Measurements from ENCODE around the gene ARL3.
"Not testable (repeated sequence)": the region's sequence is repeated elsewhere in the genome, so short reads cannot be mapped to it uniquely, and the experiment has no call there.

ARL3 gene

DNA sequence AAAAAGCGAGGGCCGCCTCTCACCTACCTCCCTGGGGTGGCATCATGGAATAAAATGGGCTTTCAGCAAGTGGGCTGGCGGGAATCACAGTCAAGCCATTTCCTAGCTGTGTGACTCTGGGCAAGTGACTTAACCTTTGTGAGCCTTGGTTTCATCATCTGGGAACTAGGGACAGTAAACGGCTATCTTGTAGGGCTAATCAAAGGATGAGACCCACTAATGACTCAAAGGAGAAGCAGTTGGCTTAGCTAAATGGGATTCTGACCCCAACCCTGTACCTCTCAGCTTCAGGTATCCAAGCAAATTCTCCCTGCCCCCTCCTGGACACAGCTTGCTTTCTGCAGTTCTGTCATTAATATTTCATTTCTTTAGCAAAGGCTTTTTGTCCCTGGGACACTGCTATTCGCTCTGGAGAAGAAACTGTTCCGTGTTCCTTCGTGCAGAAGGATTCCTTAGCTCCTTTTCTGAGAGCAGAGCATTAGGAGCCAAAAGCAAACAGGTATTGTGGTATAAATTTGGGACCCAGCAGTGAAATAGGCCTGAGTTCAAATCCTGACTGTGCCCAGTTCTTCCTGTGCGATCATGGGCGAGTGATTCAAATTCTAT is 44.0 kb downstream of the ARL3 start:
- DNase-seq = no peak

DNA sequence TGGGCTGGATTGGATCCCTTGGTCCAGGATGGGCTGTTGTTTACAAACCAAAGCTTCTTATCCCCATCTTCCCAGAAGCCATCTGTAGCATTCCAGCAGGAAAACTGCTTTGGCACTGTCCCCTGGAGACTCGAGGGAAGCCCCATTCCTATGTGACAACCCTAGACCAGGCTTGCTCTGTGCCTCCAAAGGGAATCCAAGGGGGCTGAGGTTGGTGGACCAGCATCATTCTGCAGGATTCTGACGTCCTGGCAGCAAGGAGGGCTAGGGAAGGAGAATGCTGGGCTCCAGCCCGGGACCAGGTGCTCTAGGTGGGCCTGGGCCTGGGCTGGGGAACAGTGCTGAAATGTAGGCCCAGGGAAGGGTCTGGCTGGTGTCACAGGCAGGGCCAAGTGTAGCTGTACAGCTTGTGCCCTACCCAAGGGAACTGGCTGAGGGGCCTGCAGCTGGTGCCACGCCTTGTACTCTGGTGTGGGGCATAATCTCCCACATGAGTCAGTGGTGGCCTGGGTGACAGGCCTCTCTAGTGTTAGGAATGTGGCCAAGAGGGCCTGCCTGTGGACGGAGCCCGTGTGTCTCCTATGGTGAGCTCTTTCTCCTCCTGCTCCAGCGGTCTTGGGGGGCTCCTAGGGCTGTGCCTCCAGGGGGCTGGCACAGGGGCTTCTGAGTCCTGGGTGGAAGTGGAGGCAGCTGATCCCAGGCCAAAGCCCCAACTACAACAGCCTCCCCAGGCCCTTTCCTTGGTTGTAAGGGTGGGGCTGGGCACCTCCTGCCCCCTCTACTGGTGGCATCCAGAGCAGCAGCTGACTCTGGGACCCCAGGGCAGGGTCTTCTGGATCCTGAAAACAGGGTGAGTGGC is 44.8 kb downstream of the ARL3 start:
- no peak for DNase-seq

DNA sequence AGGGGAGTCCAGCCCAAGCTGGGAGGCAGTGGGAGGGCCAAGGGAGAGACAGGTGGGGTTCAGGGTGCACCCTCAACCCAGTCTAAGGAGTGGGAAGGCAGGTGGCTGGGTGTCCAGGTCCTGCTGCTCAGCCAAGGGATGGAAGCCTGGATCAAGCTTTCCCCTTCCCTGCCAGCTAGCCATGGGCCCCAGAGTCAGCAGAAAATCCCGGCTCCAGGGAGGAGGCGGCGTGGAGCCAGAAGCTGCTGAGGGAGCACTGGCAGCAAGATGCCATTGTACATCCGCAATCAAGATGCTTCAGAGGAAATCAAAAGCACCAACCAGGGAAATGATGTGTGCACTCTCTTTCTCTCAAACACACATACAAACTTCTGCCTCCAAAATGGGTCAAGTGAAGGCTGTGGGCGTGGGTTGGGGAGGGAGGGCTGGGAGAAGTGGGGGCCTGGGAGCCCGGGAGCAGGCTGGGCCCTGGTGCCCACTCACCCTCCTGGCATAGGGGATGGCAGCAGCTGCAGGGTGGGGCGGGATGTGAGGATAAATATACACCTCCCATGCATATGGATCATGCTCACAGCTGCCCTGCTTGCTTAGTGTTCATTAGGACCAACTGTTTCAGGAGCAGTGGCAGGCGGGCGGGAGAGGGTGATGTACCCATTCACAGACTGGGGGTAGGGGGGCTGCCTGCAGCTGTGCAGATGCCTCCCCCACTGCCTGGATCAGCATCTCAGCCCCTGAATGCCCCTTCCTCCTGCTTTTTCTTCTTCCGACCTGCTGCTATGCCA is 45.7 kb downstream of the ARL3 start:
- no peak for DNase-seq

DNA sequence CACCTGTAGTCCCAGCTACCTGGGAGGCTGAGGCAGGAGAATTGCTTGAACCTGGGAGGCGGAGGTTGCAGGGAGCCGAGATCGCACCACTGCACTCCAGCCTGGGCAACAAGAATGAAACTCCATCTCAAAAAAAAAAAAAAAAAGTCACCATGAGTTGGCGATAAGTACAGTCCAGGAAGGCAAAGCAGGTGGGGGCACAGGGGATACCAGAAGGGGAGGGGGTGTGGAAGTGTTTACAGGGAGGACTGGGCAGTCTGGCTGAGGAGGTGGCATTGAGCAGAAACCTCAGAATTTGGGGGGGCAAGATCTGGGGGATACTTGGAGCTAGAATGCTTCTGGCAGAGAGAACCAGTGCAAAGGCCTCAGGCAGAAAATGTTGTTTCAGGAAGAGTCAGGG is 46.8 kb downstream of the ARL3 start:
- not testable (repeated sequence) for DNase-seq

DNA sequence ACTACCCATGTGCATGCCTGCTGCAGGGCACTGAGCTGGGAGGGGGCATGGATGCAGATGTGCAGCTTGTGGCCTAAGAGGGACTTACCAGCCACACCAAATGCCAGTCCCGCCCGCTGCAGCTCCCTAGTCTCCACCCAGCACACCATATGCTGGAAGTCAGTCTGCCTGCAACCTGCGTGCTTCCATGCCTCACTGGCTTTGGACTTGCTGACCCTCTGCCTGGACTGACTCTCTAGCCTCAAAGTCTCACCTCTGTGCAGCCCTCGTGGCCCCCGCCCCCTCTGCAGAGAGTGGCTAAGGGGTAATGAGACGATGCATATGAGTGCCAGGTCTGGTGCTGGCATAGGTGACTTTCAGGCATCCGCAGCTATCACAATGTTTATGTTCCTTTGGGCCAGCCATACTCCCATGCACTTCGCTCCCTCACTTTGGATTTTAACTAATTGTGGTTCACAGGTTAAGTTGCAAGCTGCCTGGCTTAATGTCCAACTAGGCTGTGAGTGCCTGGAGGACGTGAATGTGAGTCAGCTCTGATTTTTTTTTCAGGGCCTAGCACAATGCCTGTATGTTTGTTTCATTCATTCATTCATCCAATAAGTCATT is 48.2 kb downstream of the ARL3 start:
- no peak for DNase-seq

DNA sequence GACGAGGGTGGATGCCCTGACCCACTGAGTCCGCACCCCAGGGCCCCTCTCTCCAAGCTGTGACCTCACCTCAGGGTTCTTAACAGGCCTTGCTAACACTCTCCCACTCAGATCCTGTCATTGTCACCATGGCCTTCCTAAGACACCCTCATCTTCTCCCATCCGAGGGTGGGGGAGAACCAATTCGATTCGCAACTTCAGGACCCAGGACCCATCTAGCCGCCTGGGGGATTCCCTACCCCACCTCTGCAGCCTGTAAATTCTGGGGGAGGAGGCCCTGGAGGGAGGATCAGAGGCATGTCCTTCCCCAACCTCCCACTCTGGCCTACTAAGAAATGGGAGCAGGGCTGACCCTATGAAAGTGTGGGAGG is 52.6 kb downstream of the ARL3 start:
- DNase-seq = no peak

DNA sequence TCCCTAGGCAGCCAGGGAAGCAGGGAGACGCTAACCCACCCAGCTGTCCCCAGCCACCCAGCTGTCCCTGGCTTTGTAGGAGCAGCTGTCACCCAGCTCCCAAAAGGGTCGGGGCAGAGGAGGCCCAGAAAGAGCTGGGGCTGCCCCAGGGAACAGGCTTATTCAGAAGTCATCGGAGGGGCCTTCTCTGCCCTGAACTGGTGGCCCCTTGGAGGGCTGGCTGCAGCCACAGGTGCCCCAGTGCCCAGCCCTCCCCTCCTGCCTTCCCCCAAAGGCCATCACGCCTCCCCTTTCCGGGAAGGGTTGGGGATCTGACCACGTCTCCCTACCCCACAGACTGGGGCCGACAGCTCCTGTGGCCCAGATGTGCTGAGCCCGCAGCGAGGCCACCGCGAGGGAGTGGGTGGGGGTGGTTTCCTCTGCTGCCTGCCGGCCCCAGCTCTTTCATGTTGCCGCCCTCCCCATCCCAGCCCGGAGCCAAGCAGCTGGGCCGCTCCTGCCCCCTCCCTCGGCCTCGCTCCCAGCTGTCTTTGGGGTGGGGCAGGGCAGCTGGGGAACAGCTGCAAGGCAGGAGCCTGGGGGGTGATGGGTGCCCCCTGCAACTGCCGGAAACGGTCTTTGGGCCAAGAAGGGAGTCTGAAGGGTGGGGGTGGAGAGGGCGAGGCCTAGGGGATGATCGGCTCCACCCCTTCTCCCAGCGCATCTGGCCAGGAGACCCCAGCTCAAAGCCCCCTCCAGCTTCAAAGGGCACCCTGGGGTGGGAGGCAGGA is 53.1 kb downstream of the ARL3 start:
- DNase-seq = no peak

DNA sequence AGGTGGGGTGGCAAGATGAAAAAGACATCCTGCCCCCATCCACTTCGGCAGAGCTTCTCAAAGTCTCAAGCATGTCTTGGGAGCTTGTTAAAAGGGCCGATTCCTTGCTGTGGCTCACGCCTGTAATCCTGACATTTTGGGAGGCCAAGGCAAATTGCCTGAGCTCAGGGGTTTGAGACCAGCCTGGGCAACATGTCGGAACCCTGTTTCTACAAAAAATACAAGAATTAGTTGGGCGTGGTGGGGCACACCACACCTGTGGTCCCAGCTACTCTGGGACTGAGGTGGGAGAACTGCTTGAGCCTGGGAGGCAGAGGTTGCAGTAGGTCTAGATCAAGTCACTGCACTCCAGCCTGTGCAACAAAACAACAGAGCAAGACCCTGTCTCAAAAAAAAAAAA is 55.4 kb downstream of the ARL3 start:
- DNase-seq = no peak

DNA sequence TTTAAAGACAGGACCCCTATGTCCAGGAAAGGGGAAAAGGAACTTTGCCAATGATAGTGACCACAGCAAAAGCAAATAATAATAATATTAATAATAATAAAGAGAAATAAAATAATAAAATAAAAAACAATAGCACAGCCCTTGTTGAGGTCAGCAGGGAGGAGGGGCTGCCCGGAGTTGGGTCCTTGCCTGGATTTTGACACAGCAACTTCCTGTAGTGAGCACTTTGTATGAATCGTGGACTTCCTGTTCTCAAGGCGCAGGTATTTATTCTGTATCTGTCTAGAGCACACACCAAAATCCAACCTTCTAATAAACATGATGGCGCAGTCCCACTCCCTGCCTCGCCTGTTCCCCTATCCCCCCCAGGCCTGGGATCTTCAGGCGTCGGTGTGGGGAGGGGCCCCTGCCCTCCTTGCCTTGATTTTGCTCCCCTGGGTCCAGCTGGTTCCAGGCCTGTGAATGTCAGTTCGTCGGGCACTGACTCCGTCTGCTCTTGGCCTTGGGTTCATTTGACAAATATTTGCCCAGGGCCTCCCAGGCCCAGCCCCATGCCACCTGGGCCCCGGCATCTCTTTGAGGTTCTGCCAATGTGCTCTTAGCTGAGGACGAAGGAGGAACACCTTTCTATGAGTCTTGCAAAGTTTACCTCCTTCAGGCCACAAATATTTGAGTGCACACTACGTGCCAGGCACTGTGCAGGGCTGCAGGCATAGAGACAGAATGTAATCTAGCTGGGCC is 56.0 kb downstream of the ARL3 start:
- DNase-seq = no peak

DNA sequence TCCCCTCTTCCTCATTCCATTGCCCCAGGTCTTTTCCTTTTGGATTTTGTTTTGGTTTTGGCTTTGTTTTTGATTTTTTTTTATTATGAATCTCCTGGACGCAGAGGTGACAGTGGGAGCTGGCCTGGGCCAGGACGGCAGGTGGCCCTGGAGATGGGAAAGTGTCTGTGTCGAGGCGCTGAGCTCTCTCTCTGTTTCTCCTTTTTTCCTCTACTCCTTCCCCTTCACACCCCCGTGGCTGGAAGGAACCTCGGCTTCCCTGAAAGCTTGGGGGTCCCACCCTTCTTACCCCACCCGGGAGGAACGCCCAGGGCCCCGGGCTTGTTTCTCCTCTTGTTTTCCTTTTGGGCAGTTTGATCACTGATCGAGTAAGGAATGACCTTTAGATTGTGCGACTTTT is 56.7 kb downstream of the ARL3 start:
- no peak for DNase-seq

DNA sequence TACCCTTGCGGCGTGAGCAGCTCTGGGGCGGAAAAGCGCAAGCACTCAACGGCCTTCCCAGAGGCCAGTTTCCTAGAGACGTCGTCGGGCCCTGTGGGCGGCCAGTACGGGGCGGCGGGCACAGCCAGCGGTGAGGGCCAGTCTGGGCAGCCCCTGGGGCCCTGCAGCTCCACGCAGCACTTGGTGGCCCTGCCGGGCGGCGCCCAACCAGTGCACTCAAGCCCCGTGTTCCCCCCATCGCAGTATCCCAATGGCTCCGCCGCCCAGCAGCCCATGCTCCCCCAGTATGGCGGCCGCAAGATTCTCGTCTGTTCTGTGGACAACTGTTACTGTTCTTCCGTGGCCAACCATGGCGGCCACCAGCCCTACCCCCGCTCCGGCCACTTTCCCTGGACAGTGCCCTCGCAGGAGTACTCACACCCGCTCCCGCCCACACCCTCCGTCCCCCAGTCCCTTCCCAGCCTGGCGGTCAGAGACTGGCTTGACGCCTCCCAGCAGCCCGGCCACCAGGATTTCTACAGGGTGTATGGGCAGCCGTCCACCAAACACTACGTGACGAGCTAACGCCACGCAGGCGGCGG is 57.3 kb downstream of the ARL3 start:
- DNase-seq = no peak

DNA sequence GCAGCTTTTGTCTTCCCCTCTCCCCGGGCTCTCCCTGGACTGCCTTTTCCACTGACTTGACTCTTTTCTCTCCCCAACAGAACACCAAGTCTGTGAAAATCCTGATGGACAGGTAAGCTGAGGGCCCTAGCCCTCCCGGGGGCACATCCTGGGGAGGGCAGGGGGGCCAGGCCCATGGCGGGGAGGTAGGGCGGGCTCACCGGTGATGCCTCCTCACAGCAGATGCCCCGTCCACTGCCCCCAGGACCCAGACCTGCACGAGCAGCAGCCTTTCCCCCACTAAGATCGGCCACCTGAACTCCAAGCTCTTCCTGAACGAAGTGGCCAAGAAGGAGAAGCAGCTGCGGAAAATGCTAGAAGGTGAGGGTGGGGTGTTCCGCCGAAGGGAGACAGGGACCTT is 58.2 kb downstream of the ARL3 start:
- DNase-seq = no peak

DNA sequence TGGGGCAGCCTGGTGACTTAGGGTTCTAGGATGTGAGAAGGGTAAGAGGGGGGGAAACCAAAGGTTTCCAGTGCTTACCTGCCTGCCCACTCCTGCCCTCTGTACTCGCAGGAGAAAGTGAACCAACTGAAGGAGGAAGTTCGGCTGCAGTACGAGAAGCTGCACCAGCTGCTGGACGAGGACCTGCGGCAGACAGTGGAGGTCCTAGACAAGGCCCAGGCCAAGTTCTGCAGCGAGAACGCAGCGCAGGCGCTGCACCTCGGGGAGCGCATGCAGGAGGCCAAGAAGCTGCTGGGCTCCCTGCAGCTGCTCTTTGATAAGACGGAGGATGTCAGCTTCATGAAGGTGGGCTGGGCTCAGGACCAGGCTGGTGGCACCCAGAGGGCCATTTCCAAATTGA is 59.2 kb downstream of the ARL3 start:
- no peak for DNase-seq

DNA sequence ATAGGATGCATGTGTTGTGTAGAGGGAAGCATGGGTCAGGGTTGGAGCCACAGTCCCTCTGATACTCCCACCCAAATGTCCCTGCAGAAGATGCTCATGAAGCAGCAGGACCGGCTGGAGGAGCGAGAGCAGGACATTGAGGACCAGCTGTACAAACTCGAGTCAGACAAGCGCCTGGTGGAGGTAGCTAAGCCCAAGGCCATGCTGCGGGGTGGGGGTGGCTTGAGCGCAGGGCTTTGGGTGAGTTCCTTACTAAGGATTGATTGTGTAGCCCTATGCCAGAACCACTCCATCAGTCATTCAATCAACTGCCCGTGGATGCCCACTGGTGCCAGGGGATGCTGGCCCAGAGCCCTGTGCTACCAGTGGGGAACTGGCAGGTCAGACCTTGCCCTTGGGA is 59.6 kb downstream of the ARL3 start:
- DNase-seq = no peak

DNA sequence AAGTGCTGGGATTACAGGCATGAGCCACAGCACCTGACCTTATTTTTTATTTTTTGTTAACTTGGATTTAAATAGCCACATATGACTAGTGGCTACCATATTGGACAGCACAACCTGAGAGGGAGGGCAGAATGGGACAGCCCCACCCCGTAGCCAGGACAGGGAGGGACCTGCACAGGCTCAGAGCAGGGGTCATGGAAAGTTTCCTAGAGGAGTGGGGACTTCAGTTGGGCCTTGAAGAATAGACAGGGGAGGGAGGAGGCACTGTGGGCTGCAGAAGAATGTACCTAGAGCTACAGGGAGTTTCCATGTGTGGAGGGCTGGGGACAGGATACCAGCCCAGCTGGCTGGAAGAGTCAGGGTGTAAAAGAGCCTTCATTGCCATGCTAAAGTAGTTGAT is 61.1 kb downstream of the ARL3 start:
- no peak for DNase-seq

DNA sequence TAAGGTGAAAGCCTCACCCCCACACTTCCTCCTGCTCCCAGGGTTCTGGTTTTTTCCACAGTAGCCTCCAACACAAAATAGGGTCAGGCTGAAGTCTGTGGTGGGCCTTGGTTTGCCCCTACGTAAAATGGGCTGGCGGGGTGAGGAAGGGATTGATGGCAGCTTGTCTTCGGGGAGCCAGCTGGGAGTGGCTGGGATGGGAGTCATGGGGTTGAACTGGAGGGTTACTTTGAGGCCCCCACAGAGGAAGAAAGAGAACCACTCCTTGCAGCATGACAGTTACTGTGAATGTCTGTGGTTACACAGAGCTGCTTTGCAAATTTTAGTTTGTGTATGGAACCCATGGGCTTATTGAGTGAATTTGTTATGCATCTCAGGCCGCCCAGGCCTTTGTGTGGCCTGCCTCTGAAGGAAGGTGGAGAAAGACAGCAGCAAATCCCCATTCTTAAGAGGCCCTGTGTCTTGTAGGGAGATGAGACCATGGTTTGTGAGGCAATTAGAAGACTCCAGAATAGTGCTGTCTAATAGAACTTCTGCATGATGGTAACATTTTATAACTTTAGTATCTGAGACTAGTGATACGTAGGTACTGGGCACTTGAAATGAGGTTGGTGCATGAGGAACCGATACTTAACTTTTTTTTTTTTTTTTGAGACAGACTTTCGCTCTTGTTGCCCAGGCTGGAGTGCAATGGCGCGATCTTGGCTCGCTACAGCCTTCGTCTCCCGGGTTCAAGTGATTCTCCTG is 61.9 kb downstream of the ARL3 start:
- DNase-seq = no peak

DNA sequence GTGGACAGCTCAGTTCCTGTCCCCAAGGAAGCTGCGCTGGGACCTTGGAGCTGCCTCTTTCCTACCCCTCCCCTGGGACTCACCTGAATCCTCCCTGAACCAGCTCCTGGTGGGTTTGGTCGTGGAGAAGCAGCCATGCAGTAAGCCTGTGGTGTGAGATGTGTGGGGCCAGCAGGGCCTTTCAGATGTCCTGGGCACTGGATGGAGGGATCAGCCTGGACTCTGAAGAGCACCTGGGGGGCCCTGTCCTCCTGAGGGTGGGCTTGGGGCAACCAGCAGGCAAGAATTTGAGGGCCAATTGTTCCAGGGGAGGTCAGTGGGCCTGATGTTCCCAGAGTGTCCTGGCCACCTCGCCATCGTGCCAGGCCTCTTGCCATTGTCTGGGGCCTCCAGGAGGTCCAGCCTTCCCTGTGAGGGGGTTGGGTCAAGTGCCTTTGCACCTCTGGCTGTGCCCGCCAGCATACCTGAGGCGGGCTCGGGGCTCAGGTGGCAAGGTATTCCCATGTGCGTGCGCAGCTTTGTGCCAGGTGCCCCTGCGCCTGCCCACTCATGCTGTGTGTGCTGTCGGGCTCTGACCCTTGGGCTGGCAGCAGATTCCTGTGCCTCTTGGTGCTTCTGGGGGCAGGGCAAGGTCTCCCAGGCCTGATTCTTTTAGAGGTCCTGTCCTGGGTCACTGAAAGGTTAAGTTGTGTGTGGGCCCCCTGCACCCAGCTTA is 62.6 kb downstream of the ARL3 start:
- DNase-seq = no peak

DNA sequence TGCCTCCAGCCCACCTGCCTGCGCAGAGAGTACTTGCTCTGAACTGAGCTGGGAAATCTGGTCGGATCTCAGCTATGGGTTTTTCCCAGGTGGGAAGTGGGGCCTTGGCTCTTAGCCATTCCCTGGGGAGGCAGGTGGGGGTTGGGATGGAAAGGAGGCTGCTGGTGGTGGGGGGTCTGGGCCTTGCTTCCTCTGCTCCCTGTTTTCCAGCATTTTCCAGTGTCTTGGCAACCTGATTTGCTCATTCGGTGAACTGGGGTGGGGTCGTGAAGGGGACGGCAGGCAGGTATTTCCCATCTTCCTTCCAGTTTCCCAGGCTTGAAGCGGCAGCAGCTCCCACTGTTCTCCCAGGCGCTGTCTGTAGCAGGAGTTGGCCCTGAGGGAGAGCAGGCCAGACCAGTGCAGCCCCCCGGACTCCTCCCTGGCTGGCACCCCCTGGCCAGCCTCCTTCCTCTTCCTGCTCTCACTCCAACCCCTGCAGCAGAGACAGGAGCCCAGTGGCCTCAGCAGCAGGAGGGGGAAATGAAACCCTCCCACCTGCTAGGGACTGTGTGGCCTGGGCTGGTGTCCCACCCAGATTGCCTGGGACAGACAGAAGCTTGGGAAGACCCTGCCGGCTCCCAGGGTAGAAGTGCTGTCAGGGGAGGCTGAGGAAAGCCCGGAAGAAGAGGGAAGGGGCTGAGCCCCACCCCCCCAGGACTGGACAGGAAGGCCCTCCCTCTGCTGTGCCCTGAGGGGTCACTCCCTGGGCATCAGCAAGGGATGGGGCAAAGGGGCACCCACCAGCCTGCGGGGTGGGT is 63.3 kb downstream of the ARL3 start:
- no peak for DNase-seq
